Calu3 (cell line): ENCODE results near the gene ADPRHL1. TPM values are rescaled to one million over a fixed set of nuclear protein-coding genes. Genes with fewer than 3 reads are reported as not detected.

Experiments used
- BruUV-seq: library from RNA; stranded (reverse); fragments of 400-500 nt; replicated peaks from 2 replicates; lab custom pipeline; 2021; lab: Mats Ljungman, UMichigan
- CTCF ChIA-PET: fragments of 300-600 bp; sonication (Branson Sonifier 250); formaldehyde crosslinking; loops from one replicate; lab custom pipeline; 2022; ENCODE audit warnings: antibody characterized with exemption; lab: Charles Lee
- DNase-seq: peaks from one replicate; pipeline ENCODE4 v3.0.0; 2022
- H3K27ac Mint-ChIP-seq: one replicate; pipeline ENCODE4 v1.8.0; 2022; ENCODE audit warnings: mixed read lengths; ENCODE audit not compliant: unreplicated experiment
- H3K27me3 Mint-ChIP-seq: one replicate; pipeline ENCODE4 v1.8.0; 2022; ENCODE audit warnings: mixed read lengths; ENCODE audit not compliant: unreplicated experiment
- H3K36me3 Mint-ChIP-seq: one replicate; pipeline ENCODE4 v1.8.0; 2022; ENCODE audit warnings: mild to moderate bottlenecking, moderate library complexity, mixed read lengths; ENCODE audit not compliant: insufficient read depth, unreplicated experiment
- H3K4me1 Mint-ChIP-seq: one replicate; pipeline ENCODE4 v1.8.0; 2022; ENCODE audit warnings: mild to moderate bottlenecking, low read depth, mixed read lengths; ENCODE audit not compliant: unreplicated experiment
- H3K4me3 Mint-ChIP-seq: one replicate; pipeline ENCODE4 v1.8.0; 2022; ENCODE audit warnings: mild to moderate bottlenecking, low read depth, moderate library complexity, mixed read lengths; ENCODE audit not compliant: unreplicated experiment
- H3K9me3 Mint-ChIP-seq: one replicate; pipeline ENCODE4 v1.8.0; 2022; ENCODE audit warnings: low read depth, mixed read lengths; ENCODE audit not compliant: unreplicated experiment
- CTCF ChIP-seq: fragments of 200-600 bp; IDR thresholded peaks from one replicate; pipeline ENCODE4 v1.8.0; 2022; ENCODE audit warnings: antibody characterized with exemption; ENCODE audit not compliant: unreplicated experiment
- intact Hi-C: fragments of 100-400 bp; cut with micrococcal nuclease; formaldehyde crosslinking; loops from one replicate; pipeline ENCODE4 v1.10.0; 2022; ENCODE audit not compliant: unreplicated experiment
- total RNA-seq: library from RNA; stranded (reverse); gene quantifications from 2 replicates; pipeline ENCODE4 v1.2.3, GENCODE V29; 2022

The ADPRHL1 gene
- total RNA-seq, 1 experiment from 2014 or later, result 2.0 TPM

GRCh38 chr13:113460064-113460555 is 6.8 kb upstream of the ADPRHL1 start:
- CTCF ChIA-PET, result no interaction called here
- no peak for TF ChIP-seq CTCF
- Mint-ChIP-seq H3K27me3 (no peaks in the 10 kb centered on the region), H3K4me3 (no peak overlapping the region), H3K36me3 (no peaks in the 10 kb centered on the region), H3K4me1 (no peaks in the 10 kb centered on the region), H3K9me3 (no peaks in the 10 kb centered on the region), H3K27ac (no peak overlapping the region)
- no peak for DNase-seq
- intact Hi-C loops, result no loop called here
- no TSS peak for BruUV-seq

GRCh38 chr13:113458253-113459065 is 5.2 kb upstream of the ADPRHL1 start:
- Mint-ChIP-seq H3K4me1 (no peaks in the 10 kb centered on the region), H3K9me3 (no peaks in the 10 kb centered on the region), H3K36me3 (no peaks in the 10 kb centered on the region), H3K4me3 (no peak overlapping the region), H3K27me3 (no peaks in the 10 kb centered on the region), H3K27ac (no peak overlapping the region)
- CTCF ChIA-PET, result interaction anchor here (0.5 kb wide), 1 partner anchor 132 kb away, joined by 3 read pairs; no protein-coding TSS in a partner anchor
- intact Hi-C loops, result no loop called here
- no peak for TF ChIP-seq CTCF
- no peak for DNase-seq
- no TSS peak for BruUV-seq

- intact Hi-C loops, result no loop called here
- CTCF ChIA-PET, result no interaction called here
- Mint-ChIP-seq H3K27ac (no peak overlapping the region), H3K4me3 (no peak overlapping the region), H3K36me3 (no peaks in the 10 kb centered on the region), H3K4me1 (no peaks in the 10 kb centered on the region), H3K27me3 (no peaks in the 10 kb centered on the region), H3K9me3 (no peaks in the 10 kb centered on the region)
- no peak for TF ChIP-seq CTCF
- no TSS peak for BruUV-seq
- DNase-seq, result no peak
These were observed 4.2 kb upstream of the ADPRHL1 start for GRCh38 chr13:113457510-113457909.

GRCh38 chr13:113456116-113456702 is 2.9 kb upstream of the ADPRHL1 start:
- no peaks in the 10 kb centered on the region for H3K4me1 Mint-ChIP-seq
- CTCF ChIA-PET, result no interaction called here
- H3K27ac Mint-ChIP-seq, result no peak overlapping the region
- H3K4me3 Mint-ChIP-seq, result no peak overlapping the region
- no peaks in the 10 kb centered on the region for H3K27me3 Mint-ChIP-seq
- intact Hi-C loops, result no loop called here
- BruUV-seq, result no TSS peak
- no peak for DNase-seq
- no peaks in the 10 kb centered on the region for H3K36me3 Mint-ChIP-seq
- no peak for TF ChIP-seq CTCF
- no peaks in the 10 kb centered on the region for H3K9me3 Mint-ChIP-seq
